Measurements from ENCODE around the gene TMEM217.
"Not testable (repeated sequence)": the region's sequence is repeated elsewhere in the genome, so short reads cannot be mapped to it uniquely, and the experiment has no call there.

Gene TMEM217

DNA sequence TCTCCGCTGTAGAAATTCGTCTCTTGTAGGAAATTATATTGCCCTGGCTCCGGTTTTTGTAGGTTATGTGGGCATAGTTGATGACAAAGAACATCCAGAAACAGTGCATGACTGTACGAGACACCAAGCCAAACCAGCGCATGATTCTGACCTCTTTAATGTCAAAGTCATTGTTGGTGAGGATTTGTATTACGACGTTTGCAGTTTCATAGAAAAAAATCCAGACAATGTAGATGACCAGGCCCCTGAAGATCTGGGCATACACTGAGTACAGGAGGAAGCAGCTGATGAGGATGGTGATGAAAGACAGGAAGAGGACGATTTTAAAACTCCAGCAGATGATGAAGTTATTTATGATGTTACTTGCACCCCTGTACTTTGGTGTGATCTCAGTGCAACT is 39.4 kb downstream of the TMEM217 start:
- DNase-seq (ENCODE audit: low read depth, low spot score): no peak

DNA sequence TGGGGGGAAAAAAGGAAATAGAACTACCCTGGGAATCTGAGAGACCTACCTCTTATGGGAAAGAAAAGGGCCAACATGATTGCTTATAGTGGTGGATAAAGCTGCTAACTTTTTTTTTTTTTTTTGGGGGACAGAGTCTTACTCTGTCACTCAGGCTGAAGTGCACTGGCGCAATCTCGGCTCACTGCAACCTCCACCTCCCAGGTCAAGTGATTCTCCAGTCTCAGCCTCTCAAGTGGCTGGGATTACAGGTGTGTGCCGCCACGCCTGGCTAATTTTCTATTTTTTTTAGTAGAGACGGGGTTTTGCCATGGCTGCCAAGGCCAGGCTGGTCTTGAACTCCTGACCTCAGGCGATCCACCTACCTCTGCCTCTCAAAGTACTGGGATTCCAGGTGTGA is 39.9 kb downstream of the TMEM217 start:
- DNase-seq (ENCODE audit: low read depth, low spot score): no peak

DNA sequence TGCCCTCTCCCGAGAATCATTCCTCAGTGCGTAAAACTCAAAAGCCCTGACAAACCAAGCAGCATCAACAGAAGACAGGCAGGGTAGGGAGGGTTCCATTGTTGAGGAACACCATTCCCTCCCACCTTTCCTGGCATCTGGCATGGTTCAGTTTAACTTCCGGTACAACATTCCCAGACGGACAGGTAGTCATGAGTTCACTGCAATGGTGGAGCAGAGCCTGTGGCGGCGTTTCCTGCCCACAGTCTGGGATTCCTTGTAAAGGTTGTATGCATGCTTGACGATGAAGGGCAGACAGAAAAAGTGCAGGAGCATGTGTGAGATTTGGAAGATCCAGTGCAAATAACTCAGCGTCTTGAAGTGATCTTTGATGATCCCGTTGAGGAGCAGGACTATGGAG is 45.7 kb downstream of the TMEM217 start:
- DNase-seq (ENCODE audit: low read depth, low spot score): no peak

DNA sequence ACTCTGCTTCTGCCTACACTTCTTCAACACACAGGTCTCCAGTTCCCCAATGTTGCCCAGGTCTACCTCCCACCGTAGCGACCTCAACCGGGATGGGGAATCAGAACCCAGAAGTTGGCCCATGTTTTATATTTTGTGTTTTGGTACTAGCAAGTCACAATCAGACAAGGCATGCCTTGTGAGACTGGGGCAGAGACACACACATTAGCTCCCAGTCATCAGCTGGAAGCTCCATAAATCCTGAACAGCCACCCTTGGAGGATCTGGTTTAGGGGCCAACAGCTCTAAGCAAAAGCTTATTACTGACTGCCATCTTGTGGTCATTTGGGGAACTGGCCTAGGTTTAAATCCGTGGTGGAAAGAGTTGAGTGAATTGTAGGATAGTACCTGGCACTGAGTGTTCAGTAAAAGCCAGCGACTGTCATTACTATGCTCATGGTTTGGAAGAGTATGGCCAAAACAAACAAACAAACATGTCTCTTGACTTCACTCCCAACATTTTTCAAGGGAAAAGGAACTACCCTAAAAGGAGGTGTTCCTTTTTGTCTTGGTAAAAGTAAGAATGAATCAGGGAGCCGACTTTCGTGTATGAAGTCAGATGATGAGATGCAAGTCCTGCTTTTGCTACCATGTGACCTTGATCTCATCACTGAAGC is 47.5 kb downstream of the TMEM217 start:
- DNase-seq (ENCODE audit: low read depth, low spot score): peak; percentile 69

DNA sequence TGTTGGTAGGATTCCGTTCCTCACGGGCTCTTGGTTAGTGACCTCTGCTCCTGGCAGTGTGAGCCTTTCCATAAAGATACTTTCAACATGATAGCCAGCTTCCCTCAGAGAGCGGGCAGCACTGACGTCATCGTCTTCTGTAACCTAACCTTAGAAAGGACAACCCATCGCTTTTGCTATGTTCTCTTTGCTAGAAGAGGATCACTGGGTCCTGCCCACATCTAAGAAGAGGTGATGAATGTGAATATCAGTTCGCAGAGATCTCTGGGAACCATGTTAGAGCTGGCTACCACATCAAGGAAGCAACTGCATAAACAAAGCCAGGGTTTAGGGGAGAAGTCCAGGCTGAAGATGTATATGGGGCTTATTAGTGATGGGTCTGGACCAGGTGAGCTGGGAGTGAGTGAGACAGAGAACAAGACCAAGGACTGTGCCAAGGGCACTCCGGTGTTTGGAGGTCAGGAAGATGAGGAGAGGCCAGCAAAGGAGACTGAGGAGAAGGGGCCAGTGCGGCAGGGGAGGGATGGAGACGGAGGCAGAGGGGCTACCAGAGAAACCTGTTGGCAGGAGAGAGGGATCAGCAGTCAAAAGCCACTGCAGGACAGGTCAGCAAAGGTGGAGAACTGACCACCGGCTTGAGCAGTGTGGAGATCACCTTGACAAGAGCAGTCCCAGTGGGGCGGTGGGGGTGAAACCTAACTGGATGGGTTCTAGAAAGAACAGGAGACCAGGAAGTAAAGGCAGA is 48.3 kb downstream of the TMEM217 start:
- DNase-seq (ENCODE audit: low read depth, low spot score): no peak

DNA sequence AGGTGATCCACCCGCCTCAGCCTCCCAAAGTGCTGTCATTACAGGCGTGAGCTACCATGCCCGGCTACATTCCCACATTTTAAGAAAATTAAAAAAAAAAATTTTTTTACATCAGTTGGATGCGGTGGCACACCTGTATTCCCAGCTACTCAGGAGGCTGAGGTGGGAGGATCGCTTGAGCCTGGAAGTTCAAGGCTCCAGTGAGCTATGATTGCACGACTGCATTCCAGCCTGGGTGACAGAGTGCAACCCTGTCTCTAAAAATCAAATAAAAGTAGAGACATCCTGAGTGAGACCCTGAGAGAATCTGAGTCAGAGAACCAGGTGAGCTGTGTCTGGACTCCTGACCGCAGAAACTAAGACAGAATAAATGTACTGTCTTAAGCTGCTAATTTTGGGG is 49.2 kb downstream of the TMEM217 start:
- no peak for DNase-seq (ENCODE audit: low read depth, low spot score)

DNA sequence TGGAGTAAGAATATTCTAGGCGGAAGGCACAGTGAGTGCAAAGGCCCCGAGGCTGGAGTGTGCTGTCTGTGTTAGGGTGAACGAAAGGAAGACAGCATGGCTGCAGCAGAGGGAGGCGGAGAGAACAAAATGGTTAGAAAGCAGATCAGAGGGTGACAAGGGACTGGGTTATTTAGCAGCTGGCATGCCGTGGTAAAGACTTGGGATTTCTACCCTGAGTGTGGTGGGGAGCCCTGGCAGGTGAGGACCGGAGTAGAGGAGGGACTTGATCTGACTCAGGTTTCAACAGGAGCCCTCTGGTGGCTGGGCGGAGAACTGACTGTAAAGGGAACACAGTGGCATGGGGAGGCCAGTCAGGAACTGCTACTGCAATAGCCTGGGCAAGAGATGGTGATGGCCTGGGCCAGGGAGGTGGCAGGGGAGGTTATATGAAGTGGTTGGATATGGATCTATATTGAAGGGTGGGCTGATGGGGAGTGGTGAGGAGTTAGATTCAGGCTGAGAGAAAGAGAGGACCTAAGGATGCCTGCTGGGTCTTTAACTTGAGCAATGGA is 50.0 kb downstream of the TMEM217 start:
- DNase-seq (ENCODE audit: low read depth, low spot score): peak; percentile 47

DNA sequence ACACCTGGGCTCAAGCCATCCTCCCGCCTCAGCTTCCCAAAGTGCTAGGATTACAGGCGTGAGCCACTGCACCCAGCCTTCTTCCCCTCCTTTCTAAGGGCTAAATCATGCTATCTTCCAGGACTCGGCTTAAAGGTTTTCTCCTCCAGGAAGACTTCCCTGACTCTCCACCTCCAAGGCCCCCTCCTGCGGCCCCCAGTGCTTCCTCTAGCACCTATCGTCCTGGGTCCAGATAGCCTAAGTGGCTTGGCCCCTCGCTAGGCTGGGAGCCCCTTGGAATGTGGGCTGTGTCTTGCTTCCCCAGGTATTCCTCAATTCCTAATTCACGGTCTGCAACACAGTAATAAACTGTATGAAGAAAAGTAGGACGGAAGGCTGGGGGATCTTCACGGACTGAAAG is 51.3 kb downstream of the TMEM217 start:
- DNase-seq (ENCODE audit: low read depth, low spot score): no peak

DNA sequence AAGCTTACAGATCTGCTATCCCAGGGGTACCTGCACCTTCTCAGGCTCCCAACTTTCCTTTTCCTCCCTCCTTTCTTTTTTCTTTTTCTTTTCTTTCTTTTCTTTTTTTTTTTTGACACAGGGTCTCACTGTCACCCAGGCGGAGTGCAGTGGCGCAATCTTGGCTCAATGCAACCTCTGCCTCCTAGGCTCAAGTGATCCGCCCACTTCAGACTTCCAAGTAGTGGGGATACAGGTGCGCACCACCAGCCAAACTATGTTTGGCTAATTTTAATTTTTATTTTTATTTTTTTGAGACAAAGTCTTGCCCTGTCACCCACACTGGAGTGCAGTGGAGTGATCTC is 52.0 kb downstream of the TMEM217 start:
- DNase-seq (ENCODE audit: low read depth, low spot score): no peak

DNA sequence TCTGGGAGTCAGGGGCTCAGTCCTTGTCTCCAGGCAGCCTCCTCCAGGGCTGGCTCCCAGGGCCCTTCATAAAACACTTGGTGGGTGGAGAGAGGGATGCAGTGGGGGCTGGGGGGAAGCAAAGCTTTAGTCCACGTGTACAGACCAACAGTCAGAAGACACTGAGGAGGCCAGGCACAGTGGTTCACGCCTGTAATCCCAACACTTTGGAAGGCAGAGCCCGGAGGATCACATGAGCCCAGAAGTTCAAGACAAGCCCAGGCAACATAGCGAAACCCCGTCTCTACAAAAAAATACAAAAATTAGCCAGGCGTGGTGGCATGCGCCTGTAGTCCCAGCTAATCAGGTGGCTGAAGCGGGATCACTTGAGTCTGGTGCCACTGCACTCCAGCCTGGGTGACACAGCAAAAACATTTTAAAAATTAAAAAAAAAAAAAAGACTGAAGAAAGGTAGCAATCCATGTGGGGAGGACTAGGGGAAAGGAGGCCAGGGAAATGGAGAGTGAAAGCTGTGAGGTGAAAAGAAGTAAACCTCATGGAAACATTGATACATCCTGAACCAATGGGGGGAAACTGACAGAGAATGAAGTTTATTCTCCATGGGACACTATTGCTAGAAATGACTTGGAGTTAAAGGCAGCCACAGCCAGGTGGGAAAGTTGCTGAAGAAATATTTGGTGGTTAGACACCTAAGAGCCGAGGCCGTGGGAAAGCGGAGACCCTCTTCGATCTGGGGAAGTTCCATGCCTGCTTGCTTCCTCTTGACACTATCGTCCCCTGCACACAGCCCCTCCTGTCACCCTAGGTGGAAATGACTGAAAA is 52.6 kb downstream of the TMEM217 start:
- no peak for DNase-seq (ENCODE audit: low read depth, low spot score)

DNA sequence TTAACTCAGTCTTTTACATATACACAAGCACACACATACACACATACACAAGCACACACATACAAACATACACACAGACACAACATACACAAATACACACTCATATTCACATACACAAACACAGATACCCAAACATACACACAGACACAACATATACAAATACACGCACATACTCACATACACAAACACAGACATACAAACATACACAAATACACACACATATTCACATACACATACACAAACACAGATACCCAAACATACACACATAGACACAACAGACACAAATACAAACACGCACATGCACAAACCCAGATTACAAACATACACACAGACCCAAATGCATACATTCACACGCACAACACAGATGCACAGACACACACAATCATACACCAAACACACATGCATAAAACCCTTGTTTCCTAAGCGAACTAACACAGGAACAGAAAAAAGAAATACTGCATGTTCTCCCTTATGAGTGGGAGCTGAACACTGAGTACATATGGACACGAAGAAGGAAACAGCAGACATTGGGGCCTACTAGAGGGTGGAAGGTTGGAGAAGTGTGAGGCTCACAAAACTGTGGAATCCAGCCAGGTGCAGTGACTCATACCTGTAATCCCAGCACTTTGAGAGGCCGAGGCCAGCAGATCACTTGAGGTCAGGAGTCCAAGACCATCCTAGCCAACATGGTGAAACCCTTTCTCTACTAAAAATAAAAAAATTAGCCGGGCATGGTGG is 53.8 kb downstream of the TMEM217 start:
- DNase-seq (ENCODE audit: low read depth, low spot score): no peak

DNA sequence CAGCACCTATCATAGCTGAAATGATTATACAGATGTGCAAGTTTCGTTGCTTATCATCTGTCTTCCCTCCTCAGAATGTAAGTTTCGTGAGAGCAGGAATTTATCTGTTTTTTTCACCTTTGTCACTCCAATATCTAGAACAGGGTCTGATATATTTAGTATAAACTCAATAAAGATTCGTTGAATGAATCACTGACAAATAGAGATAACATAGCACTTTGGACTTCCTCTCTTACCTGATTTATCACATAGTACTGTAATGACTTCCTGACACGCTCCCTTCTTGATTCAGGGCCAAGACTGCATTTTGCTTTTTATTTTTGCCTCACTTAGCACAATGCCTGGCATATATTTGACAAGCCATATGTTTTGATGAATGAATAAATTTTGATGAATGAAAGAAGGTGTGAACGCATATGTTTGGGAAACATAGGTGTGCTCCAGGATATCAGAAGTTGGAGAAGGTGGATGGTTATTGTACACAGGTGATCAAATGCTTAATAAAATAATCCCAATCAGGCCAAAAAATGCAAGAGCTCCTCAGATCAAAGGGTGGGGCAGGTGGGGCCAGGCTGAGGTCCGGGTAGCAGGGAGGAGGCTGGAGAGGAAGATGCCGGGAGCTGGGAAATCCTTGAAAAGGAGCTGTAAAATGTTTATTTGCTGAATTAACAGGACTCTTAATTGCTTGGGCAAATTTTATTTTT is 55.0 kb downstream of the TMEM217 start:
- DNase-seq (ENCODE audit: low read depth, low spot score): no peak

DNA sequence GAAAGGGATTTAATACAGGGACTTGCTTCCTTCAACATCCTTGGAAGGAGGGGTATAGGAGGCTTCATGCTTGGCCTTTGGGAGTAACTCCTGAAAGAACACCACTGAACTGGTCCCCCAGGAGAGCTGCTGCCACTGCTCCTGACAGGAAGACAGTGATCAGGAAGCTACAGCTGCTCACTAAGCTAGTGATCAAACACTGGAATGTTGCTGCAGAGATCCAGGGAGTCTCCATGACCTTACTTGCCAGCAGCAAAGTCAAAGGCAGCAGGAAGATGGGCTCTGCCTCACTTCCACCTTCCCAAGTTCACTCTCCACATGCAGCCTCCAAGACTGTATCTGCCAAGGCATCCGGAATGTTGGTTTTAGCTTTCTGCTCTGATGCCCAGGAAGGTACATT is 56.2 kb downstream of the TMEM217 start:
- no peak for DNase-seq (ENCODE audit: low read depth, low spot score)

DNA sequence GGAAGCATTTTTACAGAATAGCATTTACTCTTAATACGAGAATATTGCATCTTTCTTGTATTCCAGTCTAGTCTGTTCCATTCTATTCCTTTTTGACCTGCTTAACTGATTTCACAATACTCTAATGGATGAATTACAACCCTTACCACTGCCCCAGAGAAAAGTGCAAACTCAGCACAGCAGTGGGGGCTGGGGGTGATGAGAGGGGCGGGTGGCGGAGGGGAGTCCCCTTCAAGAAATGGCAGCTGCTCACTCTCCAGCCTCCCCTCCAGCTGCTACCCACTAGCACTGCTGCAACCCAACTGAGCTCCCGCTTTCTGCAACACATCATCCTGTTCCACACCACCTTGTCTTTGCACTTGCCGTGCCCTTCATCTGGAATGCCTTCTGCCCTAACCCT is 57.9 kb downstream of the TMEM217 start:
- no peak for DNase-seq (ENCODE audit: low read depth, low spot score)

DNA sequence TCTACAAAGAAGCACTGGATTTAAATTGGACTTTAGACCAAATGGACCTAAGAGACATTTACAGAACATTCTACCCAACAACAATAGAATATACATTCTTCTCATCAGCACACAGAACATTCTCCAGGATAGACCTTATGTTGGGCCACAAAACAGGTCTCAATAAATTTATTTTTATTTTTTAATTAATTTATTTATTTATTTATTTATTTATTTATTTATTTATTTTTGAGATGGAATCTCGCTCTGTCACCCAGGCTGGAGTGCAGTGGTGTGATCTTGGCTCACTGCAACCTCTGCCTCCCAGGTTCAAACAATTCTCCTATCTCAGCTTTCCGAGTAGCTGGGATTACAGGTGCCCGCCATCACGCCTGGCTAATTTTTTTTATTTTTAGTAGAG is 61.5 kb downstream of the TMEM217 start:
- DNase-seq (ENCODE audit: low read depth, low spot score): not testable (repeated sequence)

DNA sequence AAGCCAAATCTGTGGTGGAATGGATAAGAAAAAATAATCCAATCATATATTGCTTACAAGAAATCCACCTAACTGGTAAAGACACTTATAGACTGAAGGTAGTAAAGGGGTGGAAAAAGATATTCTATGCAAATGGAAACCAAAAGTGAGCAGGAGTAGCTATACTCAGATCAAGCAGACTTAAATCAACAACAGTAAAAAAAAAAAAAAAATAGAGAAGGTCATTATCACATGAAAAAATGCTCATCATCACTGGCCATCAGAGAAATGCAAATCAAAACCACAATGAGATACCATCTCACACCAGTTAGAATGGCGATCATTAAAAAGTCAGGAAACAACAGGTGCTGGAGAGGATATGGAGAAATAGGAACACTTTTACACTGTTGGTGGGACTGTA is 63.1 kb downstream of the TMEM217 start:
- DNase-seq (ENCODE audit: low read depth, low spot score): not testable (repeated sequence)

DNA sequence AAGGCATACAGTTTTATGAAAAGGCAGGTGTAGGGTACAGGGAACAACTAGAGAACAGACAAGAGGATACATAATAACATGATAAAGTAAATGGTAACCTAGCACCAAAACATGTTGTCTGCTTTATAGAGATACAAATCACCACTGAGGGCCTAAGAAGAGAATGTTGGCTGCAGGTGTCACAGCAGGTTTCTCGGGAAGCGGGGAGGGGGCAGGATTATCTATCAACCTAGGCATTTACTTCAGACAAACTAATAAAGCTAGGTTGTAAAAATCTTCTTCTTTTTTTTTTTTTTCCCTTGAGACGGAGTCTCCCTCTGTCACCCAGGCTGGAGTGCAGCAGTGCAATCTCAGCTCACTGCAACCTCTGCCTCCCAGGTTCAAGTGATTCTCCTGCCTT is 65.3 kb downstream of the TMEM217 start:
- DNase-seq (ENCODE audit: low read depth, low spot score): no peak

DNA sequence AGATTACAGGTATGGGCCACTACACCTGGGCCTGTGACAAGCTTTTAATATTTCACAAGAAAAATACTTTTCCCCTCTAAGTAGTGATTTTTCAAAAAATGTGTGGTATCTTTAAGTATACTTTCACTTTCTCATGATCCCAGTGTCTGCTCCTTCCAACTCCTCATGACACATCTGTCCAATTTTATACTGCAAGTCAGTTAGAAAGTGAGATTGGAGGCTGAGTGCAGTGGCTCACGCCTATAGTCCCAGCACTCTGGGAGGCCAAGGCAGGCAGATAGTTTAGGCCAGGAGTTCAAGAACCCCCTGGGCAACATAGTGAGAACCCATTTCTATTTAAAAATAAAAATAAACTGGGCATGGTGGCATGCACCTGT is 67.8 kb downstream of the TMEM217 start:
- DNase-seq (ENCODE audit: low read depth, low spot score): no peak

DNA sequence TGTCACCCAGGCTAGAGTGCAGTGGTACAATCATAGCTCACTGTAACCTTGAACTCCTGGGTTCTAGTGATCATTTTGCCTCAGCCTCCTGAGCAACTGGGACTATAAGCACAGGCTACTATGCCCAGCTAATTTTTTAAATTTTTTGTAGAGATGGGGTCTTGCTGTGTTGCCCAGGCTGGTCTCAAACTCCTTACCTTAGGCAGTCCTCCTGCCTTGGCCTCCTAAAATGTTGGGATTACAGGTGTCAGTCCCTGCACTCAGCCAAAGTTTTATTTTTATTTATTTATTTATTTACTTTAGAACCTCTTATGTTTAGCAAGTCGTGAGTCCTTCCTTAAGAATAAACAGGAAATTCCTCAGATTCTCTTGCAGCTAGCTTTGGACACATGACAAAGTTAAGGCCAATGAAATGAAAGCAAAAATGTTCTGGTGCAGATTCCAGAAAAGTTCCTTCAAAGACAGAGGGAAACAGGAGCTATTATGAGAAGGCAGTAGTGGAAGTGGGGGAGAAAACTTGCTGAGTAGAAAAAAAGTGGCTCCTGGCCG is 68.9 kb downstream of the TMEM217 start:
- no peak for DNase-seq (ENCODE audit: low read depth, low spot score)

DNA sequence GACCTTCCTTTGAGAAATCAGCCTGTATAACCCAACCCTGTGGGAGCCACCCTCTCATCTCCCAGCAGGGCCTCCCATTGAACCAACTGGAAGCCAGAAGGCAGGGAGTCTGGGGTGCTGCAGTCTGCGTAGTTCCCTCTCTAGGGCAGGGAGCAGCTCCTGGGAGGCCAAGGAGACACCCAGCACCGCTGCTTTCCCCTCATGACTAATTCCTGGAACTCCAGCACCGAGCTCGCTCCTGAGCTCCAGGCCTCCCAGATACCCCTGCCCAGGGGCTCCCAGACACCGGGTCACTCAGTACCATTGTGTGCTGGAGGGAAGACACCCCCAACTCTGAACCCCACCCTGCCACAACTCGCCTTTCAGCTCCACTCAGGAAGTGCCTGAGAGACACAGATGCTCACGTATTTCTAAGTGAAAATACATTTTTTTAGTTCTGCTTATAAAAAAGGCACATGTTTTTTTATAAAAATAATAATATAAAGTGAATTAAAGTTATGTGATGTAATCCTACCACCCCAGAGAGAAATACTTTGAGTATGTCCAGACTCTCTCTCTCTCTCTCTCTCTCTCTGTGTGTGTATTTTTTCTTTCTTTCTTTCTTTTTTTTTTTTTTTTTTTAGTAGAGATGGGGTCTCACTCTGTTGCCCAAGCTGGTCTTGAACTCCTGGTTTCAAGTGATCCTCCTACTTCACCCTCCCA is 70.5 kb downstream of the TMEM217 start:
- no peak for DNase-seq (ENCODE audit: low read depth, low spot score)
